HEK293 (cell line): ENCODE results near the gene FAM241A.

ENCODE experiments used
- AEBP2 ChIP-seq: fragments of 450-650 bp; formaldehyde crosslinking; IDR thresholded peaks from 2 replicates; pipeline ENCODE4 v1.5.1; 2016; ENCODE audit warnings: missing biosample characterization, missing genetic modification characterization, borderline replicate concordance
- BCL11A ChIP-seq: fragments of 450-650 bp; formaldehyde crosslinking; IDR thresholded peaks from 2 replicates; pipeline ENCODE4 v1.5.1; 2016; ENCODE audit warnings: low read depth, missing biosample characterization, missing genetic modification characterization
- EGR2 ChIP-seq: fragments of 450-650 bp; formaldehyde crosslinking; IDR thresholded peaks from 2 replicates; pipeline ENCODE4 v1.5.1; 2016; ENCODE audit warnings: low read depth, missing biosample characterization, missing genetic modification characterization
- HOXA7 ChIP-seq: sonication (generic); formaldehyde crosslinking; IDR thresholded peaks from 2 replicates; pipeline ENCODE4 v1.8.1; 2022; ENCODE audit warnings: missing genetic modification reagents, borderline replicate concordance
- HOXC10 ChIP-seq: sonication (generic); formaldehyde crosslinking; IDR thresholded peaks from 2 replicates; pipeline ENCODE4 v1.8.1; 2023; ENCODE audit warnings: mild to moderate bottlenecking, missing genetic modification reagents
- KLF10 ChIP-seq: fragments of 450-650 bp; IDR thresholded peaks from 2 replicates; pipeline ENCODE4 v1.5.1; 2018; ENCODE audit warnings: missing biosample characterization, mild to moderate bottlenecking, missing genetic modification characterization
- SP2 ChIP-seq: fragments of 450-650 bp; formaldehyde crosslinking; IDR thresholded peaks from 2 replicates; pipeline ENCODE4 v1.5.1; 2016; ENCODE audit warnings: missing biosample characterization, missing genetic modification characterization
- ZBTB20 ChIP-seq: fragments of 450-650 bp; formaldehyde crosslinking; IDR thresholded peaks from 2 replicates; pipeline ENCODE4 v1.5.1; 2016; ENCODE audit warnings: missing biosample characterization, missing genetic modification characterization
- ZNF184 ChIP-seq: fragments of 450-650 bp; IDR thresholded peaks from 2 replicates; pipeline ENCODE4 v1.5.1; 2018; ENCODE audit warnings: missing biosample characterization, mild to moderate bottlenecking, missing genetic modification characterization
- ZNF221 ChIP-seq: fragments of 450-650 bp; formaldehyde crosslinking; IDR thresholded peaks from 2 replicates; pipeline ENCODE4 v1.5.1; 2017; ENCODE audit warnings: missing biosample characterization, missing genetic modification characterization, borderline replicate concordance
- ZNF311 ChIP-seq: fragments of 450-650 bp; formaldehyde crosslinking; IDR thresholded peaks from 2 replicates; pipeline ENCODE4 v1.5.1; 2017; ENCODE audit warnings: missing biosample characterization, missing genetic modification characterization, borderline replicate concordance
- ZNF335 ChIP-seq: fragments of 450-650 bp; formaldehyde crosslinking; conservative IDR thresholded peaks from 2 replicates; pipeline ENCODE4 v1.5.1; 2016; ENCODE audit warnings: missing biosample characterization, missing genetic modification characterization
- ZNF366 ChIP-seq: fragments of 450-650 bp; formaldehyde crosslinking; conservative IDR thresholded peaks from 2 replicates; pipeline ENCODE4 v1.5.1; 2016; ENCODE audit warnings: missing biosample characterization, missing genetic modification characterization
- ZNF473 ChIP-seq: fragments of 450-650 bp; formaldehyde crosslinking; IDR thresholded peaks from 2 replicates; pipeline ENCODE4 v1.5.1; 2017; ENCODE audit warnings: missing biosample characterization, missing genetic modification characterization
- ZNF48 ChIP-seq: fragments of 450-650 bp; formaldehyde crosslinking; IDR thresholded peaks from 2 replicates; pipeline ENCODE4 v1.5.1; 2016; ENCODE audit warnings: missing biosample characterization, missing genetic modification characterization
- ZNF521 ChIP-seq: fragments of 450-650 bp; formaldehyde crosslinking; IDR thresholded peaks from 2 replicates; pipeline ENCODE4 v1.5.1; 2017; ENCODE audit warnings: missing biosample characterization, mild to moderate bottlenecking, missing genetic modification characterization
- ZNF585B ChIP-seq: fragments of 450-650 bp; formaldehyde crosslinking; IDR thresholded peaks from 2 replicates; pipeline ENCODE4 v1.5.1; 2016; ENCODE audit warnings: missing biosample characterization, missing genetic modification characterization
- ZNF600 ChIP-seq: fragments of 450-650 bp; formaldehyde crosslinking; IDR thresholded peaks from 2 replicates; pipeline ENCODE4 v1.5.1; 2016; ENCODE audit warnings: missing biosample characterization, missing genetic modification characterization
- ZNF629 ChIP-seq: fragments of 450-650 bp; formaldehyde crosslinking; IDR thresholded peaks from 2 replicates; pipeline ENCODE4 v1.5.1; 2017; ENCODE audit warnings: missing biosample characterization, missing genetic modification characterization
- ZNF776 ChIP-seq: fragments of 450-650 bp; formaldehyde crosslinking; IDR thresholded peaks from 2 replicates; pipeline ENCODE4 v1.5.0; 2017; ENCODE audit warnings: missing biosample characterization, missing genetic modification characterization, borderline replicate concordance
- ZNF785 ChIP-seq: fragments of 450-650 bp; formaldehyde crosslinking; IDR thresholded peaks from 2 replicates; pipeline ENCODE4 v1.5.1; 2016; ENCODE audit warnings: missing biosample characterization, missing genetic modification characterization
- ZNF837 ChIP-seq: fragments of 450-650 bp; formaldehyde crosslinking; IDR thresholded peaks from 2 replicates; pipeline ENCODE4 v1.5.1; 2016; ENCODE audit warnings: missing biosample characterization, missing genetic modification characterization
- TF ChIP-seq, protein P1 (sequence below): fragments of 450-650 bp; formaldehyde crosslinking; IDR thresholded peaks from 2 replicates; pipeline ENCODE4 v1.5.1; 2016; ENCODE audit warnings: missing biosample characterization, missing genetic modification characterization
- TF ChIP-seq, protein P2 (sequence below): fragments of 450-650 bp; formaldehyde crosslinking; conservative IDR thresholded peaks from 2 replicates; pipeline ENCODE4 v1.5.1; 2016; ENCODE audit warnings: low read depth, missing biosample characterization, missing genetic modification characterization
- TF ChIP-seq, protein P3 (sequence below): fragments of 450-650 bp; formaldehyde crosslinking; IDR thresholded peaks from 2 replicates; pipeline ENCODE4 v1.5.1; 2016; ENCODE audit warnings: missing biosample characterization, missing genetic modification characterization

Gene FAM241A

DNA sequence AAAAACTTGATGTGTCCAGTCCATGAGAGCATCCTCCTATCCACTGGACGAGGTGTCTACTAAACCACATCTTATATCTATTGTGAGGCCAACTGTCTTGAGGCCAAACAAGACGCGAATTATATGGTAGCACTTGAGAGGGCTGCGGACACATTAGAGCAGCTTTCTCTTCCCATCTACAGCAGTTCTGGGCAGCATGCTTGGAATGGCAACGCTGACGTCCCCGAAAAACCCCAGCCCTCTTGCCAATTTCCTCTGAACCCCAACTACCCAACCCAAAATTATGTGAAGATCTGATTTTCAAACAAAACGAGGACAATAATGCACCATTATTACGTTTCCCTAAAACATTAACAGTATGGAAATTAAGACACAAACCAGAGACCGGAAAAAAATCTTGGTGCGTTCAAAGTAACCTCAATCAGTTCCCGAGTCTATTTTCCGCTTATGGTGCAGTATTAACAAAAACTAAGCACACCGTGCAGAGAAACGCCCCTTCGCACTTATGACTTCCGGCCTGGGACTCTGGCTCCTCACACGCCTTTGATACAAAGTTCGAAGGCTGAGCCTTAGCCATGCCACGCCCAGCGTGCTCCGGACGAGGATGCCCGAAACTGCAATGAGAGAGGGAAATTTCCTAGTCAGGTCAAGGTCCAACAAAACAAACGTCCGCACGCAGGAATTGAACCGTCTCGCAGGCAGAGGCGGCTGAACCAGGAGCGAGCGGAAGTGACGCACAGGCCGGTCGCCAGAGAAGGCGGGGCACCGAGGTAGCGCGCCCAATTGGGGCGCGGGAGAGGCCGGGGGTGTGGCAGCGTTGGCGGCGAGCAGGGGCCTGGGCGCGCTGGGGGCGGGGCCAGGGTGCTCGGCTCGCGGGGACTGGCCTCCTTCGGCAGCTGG lies 85.9 kb downstream of the FAM241A start (continued):
- no peak for TF ChIP-seq EGR2 (tag by site-specific recombination)
- TF ChIP-seq ZNF521 (tag by site-specific recombination) = no peak
- no peak for TF ChIP-seq ZNF785 (tag by site-specific recombination)
- TF ChIP-seq ZNF335 (tag by site-specific recombination) = peak; percentile 79
- TF ChIP-seq ZNF473 (tag by site-specific recombination) = no peak
- no peak for TF ChIP-seq ZNF184 (tag by site-specific recombination)
- TF ChIP-seq ZNF837 (tag by site-specific recombination) = no peak
- TF ChIP-seq AEBP2 = no peak
- TF ChIP-seq ZNF600 (tag by site-specific recombination) = no peak
- TF ChIP-seq, protein P1, sequence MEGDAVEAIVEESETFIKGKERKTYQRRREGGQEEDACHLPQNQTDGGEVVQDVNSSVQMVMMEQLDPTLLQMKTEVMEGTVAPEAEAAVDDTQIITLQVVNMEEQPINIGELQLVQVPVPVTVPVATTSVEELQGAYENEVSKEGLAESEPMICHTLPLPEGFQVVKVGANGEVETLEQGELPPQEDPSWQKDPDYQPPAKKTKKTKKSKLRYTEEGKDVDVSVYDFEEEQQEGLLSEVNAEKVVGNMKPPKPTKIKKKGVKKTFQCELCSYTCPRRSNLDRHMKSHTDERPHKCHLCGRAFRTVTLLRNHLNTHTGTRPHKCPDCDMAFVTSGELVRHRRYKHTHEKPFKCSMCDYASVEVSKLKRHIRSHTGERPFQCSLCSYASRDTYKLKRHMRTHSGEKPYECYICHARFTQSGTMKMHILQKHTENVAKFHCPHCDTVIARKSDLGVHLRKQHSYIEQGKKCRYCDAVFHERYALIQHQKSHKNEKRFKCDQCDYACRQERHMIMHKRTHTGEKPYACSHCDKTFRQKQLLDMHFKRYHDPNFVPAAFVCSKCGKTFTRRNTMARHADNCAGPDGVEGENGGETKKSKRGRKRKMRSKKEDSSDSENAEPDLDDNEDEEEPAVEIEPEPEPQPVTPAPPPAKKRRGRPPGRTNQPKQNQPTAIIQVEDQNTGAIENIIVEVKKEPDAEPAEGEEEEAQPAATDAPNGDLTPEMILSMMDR (tag by site-specific recombination) = no peak
- TF ChIP-seq SP2 = peak; percentile 84
- TF ChIP-seq KLF10 (tag by site-specific recombination) = peak; percentile 98
- TF ChIP-seq HOXA7 (CRISPR knock-in tag) = no peak
- TF ChIP-seq ZBTB20 (tag by site-specific recombination) = 0 out of 2 replicates have a peak, but pooled peaks have one; percentile 8
- TF ChIP-seq ZNF629 = peak; percentile 46
- peak; percentile 73 for TF ChIP-seq ZNF366 (tag by site-specific recombination)
- TF ChIP-seq BCL11A (tag by site-specific recombination) = no peak
- TF ChIP-seq ZNF776 = no peak
- TF ChIP-seq ZNF585B = no peak
- no peak for TF ChIP-seq ZNF48 (tag by site-specific recombination)
- no peak for TF ChIP-seq ZNF311 (tag by site-specific recombination)
- TF ChIP-seq ZNF221 (tag by site-specific recombination) = no peak
- TF ChIP-seq, protein P2, sequence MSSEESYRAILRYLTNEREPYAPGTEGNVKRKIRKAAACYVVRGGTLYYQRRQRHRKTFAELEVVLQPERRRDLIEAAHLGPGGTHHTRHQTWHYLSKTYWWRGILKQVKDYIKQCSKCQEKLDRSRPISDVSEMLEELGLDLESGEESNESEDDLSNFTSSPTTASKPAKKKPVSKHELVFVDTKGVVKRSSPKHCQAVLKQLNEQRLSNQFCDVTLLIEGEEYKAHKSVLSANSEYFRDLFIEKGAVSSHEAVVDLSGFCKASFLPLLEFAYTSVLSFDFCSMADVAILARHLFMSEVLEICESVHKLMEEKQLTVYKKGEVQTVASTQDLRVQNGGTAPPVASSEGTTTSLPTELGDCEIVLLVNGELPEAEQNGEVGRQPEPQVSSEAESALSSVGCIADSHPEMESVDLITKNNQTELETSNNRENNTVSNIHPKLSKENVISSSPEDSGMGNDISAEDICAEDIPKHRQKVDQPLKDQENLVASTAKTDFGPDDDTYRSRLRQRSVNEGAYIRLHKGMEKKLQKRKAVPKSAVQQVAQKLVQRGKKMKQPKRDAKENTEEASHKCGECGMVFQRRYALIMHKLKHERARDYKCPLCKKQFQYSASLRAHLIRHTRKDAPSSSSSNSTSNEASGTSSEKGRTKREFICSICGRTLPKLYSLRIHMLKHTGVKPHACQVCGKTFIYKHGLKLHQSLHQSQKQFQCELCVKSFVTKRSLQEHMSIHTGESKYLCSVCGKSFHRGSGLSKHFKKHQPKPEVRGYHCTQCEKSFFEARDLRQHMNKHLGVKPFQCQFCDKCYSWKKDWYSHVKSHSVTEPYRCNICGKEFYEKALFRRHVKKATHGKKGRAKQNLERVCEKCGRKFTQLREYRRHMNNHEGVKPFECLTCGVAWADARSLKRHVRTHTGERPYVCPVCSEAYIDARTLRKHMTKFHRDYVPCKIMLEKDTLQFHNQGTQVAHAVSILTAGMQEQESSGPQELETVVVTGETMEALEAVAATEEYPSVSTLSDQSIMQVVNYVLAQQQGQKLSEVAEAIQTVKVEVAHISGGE (tag by site-specific recombination) = peak; percentile 93
- no peak for TF ChIP-seq HOXC10 (CRISPR knock-in tag)
- TF ChIP-seq, protein P3, sequence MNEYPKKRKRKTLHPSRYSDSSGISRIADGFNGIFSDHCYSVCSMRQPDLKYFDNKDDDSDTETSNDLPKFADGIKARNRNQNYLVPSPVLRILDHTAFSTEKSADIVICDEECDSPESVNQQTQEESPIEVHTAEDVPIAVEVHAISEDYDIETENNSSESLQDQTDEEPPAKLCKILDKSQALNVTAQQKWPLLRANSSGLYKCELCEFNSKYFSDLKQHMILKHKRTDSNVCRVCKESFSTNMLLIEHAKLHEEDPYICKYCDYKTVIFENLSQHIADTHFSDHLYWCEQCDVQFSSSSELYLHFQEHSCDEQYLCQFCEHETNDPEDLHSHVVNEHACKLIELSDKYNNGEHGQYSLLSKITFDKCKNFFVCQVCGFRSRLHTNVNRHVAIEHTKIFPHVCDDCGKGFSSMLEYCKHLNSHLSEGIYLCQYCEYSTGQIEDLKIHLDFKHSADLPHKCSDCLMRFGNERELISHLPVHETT (tag by site-specific recombination) = no peak
